Ramos (cell line): ENCODE results near the gene WAC.

Experiments
- in situ Hi-C: fragments of 300-500 bp; cut with MboI; formaldehyde crosslinking; loops from one replicate; pipeline ENCODE4 v1.14.3; 2022; ENCODE audit warnings: low sequenced_read_pairs; ENCODE audit not compliant: unreplicated experiment

Gene WAC

DNA sequence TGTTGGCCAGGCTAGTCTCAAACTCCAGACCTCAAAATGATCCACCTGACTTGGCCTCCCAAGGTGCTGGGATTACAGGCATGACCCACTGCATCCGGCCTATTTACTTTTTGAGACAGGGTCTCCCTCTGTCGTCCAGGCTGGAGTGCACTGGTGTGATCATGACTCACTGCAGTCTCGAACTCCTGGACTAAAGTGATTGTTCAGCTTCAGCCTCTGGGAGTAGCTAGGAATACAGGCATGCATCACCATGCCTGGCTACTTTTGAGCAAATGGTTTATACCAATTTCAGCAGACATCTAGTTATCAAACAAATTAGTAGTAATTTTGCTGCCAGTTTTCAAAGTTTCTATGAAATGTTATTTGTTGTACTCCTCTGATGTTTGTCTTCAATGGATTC is 2.2 kb upstream of the WAC start:
- in situ Hi-C loops, result no loop called here

DNA sequence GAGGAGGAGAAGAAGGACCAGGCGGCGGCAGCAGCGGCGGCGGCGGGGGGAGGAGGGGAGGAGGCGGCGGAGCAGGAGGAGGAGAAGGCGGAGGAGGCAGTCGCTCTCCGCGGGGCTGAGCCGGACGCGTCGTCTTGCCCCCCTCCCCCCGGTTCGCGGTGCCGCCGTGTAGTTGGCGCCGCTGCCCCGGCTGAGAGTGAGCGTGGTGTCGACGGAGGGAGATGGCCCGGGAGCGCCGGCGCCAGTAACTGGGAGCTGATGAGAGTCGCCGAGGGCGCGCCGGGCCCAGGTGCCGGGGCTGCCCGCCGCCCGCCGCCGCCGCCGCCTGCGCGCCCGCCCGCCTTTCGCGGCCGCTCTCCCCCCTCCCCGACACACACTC is 257 bp downstream of the WAC start:
- in situ Hi-C loops, result no loop called here

DNA sequence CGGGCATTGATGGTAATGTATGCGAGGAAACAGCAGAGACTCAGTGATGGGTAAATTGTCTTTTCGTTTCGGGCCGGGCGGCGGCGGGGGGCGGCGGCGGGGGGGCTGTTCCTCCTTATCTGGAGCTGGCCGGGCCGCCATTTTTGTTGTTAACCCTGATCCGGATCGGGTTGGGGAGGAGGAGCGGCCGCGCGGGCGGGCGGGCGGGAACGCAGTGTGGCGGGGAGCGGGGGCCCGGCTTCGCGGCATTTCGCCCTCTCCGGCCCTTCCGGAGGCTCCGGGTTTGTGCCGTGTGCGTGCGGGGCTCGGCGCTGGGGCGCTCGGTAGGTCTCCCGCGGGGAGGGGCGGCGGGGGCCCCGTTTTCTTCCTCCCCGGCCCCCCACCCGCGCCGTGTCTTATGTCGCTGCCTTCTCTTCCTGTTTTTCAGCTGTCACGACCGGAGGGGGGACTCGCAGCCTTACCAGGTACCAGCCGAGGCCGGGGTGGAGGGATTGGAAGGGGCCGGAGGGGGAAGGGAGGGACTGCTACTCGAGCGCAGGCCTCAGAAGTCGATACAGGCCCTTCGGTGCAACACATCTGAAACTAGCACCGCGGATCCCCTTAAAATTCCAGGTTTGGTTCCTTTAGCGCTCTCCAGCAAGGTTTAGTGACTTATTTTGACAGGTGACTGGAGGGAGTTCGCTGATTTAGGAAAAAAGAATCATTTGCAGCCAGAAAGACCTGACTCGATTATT is 820 bp downstream of the WAC start:
- in situ Hi-C loops, result no loop called here

DNA sequence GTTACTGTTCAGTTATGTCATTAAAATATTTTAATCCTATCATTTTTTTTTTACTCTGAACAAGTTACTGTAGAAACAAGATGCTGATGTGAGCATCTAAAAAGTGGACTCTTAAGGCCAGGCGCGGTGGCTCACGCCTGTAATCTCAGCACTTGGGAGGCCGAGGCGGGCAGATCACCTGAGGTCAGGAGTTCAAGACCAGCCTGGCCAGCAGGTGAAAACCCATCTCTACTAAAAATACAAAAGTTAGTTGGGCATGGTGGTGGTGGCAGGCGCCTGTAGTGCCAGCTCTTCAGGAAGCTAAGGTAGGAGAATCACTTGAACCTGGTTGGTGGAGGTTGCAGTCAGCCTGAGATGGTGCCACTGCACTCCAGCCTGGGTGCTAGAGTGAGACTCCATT is 2.9 kb downstream of the WAC start:
- in situ Hi-C loops, result no loop called here

DNA sequence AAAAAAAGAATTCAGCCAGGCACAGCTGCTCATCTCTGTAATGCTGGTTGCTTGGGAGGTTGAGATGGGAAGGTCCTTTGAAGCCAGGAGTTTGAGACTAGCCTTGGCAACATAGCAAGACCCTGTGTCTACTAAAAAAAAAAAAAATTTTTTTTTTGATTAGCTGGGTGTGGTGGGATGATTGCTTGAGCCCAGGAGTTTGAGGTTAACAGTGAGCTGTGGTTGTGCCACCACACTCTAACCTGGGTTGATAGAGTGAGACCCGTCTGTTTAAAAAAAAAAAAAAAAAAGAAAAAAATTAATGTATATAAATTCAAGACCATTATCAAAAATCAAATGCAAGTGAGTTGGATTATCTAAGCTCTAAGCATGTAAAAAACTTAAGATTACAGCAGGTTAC is 5.7 kb downstream of the WAC start:
- in situ Hi-C loops, result no loop called here

DNA sequence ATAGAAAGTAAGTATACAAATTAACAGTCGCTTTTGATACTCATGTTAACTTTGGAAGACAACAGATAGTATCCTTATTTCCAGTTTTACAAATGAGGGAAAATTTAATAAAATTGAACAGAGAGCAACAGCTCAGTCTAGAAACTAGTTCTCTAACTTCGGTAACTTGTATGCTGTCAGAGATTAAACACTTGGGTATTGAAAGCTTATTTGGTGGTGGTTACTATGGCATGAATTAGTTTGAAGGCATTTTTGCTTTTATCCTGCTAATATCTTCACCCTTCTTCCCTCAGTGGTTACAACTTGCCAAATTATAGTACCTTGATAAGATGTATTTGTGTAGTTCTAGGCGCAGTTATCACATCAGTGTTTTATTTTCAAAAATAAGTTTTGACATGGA is 7.2 kb downstream of the WAC start:
- in situ Hi-C loops, result no loop called here

DNA sequence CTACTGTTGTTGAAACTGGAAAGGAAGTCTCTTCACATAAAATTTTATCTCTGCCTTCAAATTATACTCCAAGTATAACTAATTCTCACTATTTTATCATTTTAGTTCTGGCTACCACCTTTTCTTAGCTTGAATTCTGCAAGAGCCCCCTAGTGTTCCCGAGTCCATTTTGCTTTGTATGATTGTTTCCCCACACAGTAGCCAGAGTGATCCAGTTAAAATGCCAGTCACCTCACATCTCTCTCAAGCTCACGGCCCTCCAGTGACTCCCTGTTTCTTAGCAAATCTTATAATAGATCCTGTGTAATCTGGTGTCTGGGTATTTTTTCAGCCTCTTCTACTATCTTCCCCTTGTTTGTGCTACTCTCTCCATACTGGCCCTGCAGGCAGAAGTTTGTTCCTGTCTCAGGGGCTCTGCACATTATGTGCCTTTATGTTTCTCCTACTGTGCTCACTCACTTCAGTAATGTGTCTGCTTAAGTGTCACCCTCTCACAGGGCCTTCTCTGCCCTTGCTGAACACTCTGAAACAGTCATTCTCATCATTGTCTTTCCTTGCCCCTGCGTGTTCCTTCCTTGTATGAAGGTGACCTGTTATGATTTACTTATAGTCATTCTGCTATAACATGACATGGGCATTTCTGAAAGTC is 8.9 kb downstream of the WAC start:
- in situ Hi-C loops, result no loop called here

DNA sequence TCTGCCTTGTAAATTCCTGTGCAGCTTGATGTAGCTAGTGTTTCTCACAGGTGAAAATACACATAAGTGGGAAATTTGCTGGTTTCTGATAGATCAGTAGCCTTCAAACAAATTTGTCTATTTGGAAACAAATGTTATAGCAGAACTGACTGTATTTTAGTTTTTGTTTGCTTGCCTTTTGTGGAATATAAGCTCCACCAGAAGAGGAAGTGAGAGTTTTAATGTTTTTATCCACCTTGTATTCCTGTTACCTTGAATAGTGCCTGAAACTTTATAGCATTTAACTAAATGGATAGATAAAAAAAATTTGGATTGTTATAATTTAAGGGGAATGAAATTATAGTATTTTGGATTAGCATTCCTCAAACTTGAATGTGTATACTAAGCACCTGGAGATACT is 9.8 kb downstream of the WAC start:
- in situ Hi-C loops, result no loop called here

DNA sequence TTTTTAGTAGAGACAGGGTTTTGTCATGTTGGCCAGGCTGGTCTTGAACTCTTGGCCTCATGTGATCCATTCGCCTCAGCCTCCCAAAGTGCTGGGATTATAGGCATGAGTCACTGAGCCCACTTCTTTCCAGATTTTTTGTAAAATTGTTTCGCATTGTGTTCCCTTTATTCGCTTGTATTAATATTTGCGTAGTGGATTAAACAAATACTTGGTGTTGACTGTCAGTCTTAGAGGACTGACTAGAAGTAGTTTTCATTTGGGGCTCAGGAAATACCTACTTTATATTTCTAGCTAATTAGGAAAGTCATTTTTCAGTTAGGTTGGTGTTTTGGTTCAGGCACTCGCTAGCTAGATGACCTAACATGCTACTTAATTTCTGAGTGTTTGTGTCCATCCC is 11.1 kb downstream of the WAC start:
- in situ Hi-C loops, result no loop called here

DNA sequence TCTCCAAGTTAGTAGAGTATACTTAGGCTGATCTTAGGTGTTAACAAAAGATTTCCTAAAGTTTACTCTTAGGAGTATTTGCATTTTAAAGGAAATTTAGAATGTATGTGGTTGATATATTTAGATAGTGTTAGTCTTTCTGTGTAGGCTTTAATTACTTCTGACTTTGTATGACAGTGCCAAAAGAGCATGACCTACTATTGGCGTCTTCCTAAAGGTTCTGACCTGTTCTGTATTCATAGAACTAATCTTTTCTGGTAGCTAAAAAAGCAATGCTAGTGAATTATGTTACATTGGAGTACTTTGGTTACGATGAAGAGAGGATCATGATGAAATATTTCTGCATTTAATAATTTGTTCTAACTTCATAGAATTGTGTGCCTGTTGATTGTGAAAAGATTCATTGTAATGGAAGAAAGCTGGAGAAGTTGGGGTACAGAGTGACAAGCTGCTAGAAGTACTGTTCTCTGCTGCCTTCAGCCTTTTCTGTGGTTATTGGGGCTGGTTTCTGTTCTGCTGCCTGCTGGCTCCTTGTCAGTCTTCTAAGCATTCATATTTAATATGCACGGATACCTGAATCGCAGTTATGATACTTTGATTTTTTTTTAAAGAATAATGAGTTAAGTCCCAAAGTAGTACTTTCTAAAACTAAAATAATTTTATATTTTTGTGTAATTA is 13.2 kb downstream of the WAC start:
- in situ Hi-C loops, result no loop called here

DNA sequence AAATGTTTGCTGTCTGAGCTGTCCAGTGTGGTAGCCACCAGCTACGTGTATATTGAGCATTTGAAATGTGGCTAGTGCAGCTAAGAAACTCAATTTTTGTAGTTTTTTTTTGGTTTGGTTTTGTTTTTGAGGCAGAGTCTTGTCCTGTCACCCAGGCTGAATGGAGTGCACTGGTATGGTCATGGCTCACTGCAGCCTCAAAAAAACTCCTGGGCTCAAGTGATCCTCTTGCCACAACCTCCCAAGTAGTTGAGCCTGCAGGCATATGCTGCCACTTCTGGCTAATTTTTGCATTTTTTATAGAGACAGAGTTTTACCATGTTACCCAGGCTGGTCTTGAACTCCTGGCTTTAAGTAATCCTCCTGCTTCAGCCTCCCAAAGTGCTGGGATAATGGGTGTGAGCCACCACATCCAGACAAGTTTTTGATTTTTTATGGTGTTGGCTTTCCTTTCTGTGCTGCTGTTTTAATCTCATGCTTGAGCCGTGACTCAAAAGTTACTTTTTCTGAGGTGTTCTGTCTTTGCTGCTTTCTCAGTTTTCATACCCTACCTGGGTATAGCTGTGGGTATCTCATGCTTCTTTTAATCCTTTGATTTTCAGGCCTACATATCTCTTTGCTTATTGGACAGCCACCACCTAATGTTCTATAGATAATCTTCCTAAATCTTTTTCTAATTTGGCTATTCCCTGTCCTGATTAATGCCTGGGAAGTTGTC is 16.0 kb downstream of the WAC start:
- in situ Hi-C loops, result no loop called here

DNA sequence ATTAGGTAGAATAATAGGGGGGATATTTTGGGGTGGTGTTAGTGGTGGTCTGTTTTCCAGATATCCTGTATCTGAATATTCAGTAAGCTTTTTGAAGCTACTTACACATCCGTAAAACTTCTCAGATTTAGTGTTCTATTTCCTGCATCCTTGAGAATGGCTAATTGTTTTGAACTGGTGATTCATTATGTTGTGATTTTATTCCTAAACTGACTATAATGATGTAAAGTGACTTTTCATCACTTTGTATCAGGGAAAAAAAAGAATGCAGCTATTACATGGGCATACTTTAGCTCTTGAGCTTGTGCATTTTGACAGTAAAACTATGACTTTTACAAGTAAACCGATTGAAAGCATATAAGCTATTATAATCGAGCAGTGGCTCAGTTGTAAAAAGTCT is 18.2 kb downstream of the WAC start:
- in situ Hi-C loops, result no loop called here

DNA sequence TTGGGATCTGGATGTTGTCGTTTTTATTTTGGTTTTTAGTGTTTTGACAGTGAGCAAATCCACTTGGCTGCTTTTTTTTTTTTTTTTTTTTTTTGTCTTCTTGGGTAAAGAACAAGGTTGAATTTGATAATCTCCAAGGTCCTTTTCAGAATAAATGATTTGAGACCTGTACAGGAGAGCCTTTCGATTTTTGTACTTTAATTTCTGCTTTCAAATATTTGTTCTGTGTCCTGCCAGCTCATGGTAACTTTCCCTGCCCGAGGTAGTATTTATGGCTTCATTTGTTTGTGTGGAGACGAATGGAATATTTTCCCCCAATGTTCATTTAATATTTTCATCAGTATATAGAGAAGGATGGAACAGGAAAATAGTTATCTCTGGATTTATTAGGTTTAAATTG is 19.9 kb downstream of the WAC start:
- in situ Hi-C loops, result no loop called here

DNA sequence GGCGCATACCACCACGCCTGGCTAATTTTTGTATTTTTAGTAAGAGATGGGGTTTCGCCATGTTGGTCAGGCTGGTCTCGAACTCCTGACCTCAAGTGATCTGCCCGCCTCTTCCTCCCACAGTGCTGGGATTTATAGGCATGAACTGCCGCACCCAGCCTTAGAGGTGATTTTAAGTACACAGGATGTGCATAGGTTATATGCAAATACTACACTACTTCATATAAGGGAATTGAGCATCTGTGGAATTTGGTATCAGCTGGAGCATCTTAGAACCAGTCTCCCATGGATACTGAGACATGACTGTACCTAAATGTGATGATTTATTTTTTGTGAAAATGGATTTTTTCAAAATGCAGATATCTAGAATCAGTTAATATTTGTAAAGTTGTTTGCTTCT is 21.1 kb downstream of the WAC start:
- in situ Hi-C loops, result no loop called here

DNA sequence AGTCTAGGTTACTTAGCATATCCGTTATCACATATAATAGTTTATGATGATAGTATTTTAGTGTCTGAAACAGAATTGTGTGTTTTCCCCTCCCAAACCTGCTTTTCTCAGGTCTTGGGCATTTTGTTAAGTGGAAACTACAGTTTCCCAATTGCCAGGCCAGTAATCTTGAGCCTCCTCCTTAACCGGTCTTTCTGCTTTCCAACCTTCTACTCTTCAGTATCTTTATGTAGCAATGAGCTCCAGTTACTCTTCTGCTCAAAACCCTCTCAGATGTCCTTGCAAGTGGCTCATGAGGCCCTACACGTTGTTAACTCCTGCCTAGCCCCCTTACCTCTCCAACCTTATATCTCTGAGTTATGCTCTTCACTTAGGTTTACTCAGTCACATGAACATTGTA is 22.0 kb downstream of the WAC start:
- in situ Hi-C loops, result no loop called here

DNA sequence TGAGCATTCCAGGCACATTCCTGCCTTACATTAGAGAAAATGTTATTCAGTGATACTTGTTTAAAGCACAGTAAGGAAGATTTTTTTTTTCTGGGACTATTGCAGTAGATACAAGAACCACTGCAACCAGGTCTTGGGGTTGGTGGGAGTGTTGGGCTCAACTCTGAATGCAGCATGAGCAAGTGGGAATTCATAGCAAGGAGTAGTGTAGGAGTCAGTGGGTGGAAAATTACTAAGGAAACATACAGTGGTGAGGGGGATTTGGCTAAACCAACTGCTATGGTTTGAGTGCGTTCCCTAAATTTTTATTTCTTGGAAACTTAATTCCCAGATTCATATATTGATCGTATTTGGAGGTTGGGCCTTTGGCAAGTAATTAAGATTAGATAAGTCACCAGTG is 22.4 kb downstream of the WAC start:
- in situ Hi-C loops, result no loop called here

DNA sequence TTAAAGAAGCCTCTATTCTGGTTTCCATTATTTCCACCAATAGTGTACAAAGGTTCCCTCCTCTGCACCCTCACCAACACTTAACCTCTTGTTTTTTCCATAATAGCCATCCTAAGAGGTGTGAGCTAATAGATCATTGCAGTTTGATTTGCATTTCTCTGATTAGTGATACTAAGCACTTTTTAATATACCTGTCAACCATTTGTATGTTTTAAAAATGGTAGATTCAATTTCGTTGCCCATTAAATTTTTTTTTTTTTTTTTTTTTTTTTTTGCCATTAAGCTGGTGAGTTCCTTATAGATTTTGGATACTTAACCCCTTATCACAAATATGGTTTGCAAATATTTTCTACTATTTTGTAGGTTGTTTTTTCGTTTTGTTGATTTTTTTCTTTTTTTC is 23.2 kb downstream of the WAC start:
- in situ Hi-C loops, result no loop called here

DNA sequence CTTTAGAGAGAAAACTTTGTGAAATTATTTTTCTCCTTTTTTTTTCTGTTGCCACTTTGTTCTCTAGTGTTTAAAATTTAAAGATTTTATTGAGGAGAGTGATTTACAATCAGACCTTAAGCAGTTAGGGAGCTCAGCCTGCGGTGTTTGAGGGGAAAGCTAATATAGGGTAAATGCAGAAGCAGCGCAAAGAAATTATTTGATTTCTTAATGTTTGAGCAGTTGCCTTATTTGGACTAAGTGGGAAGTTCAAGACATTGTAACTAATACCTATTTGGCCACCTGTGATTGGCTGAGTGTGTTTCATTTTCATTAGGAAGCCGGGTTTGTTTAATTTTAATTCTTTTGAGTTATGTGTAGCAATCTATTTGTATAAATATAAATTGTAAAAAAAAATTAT is 25.3 kb downstream of the WAC start:
- in situ Hi-C loops, result no loop called here

DNA sequence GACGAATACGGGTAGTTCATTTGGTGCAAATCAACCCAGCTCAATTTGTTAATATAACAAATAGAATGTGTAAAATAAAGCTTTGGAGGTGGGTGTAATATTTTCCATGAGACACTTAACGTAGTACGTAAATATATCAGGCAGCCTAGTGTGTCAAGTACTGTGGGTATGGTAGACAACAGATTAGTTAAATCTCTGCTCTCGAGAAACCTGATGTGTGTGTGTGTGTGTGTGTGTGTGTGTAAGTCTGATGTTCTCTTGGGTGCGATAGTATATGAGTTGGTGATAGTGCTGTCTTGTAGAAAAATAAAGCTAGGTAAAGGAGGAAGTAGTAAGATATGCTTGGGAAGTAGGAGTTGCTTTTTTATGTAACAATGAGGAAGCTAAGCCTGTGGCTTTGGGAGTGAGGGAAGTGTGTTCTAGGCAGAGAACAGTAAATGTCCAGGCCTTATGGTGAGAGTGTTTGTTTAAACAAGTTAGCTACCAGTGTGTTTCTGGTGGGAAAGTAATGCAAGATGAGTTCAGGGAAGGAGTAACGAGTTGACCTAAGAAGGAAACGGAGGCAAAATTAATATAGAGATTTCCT is 26.1 kb downstream of the WAC start:
- in situ Hi-C loops, result no loop called here

DNA sequence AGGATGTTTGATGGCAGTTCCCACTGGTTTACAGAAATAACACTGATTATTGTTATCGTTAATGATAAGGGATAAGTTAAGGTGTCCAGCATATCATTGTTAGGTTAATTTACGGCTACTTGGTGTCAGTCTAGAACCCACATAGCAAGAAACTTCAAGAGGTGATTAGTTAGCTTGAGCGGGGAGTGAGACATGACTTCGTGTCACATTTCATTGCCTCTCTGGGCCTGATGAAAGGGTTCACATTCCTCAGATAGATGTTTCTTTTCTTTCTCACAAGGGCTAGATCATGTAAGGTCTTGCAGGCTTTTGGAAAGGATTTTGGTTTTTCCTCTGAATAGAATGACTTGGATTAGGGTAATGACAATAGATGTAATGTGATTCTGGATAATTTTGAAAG is 26.7 kb downstream of the WAC start:
- in situ Hi-C loops, result no loop called here

DNA sequence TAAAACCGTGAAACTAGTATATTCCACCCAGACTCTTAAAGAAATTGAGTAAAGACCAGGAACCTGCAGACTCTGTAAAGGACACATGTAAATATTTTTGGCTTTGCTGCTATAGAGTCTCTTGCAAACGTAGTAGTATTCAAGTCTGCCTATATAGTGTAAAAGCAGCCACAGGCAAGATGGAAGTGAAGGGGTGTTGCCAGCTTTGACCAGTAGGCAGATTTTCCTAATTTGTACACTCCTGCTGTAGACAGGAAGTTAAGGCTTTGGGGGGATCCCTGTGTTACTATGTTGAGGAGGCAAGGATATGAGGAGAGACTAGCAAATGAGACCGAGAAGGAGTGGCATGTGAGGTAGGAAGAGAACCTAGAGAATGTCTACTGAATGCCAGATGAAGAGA is 27.7 kb downstream of the WAC start:
- in situ Hi-C loops, result no loop called here
